Upper lobe of left lung (tissue), 4 donors: Measurements from ENCODE around the gene FAM111B.

Experiments
- CTCF ChIP-seq, 6 experiments: fragments of 450-650 bp in 4 of 6; fragments of 200-600 bp in 2 of 6; sonication (generic) in 2 of 6; IDR thresholded peaks; one replicate each; pipeline ENCODE4 v1.5.1; 2016 to 2019; ENCODE audit warnings: antibody characterized with exemption in 6 of 6
- EP300 ChIP-seq, 4 donors: sonication (generic); formaldehyde crosslinking; IDR thresholded peaks; one replicate each; pipeline ENCODE4 v1.5.1; 2017; ENCODE audit warnings: antibody characterized with exemption in 4 of 4, control low read depth in 2 of 4
- POLR2A ChIP-seq, 4 donors: fragments of 450-650 bp; IDR thresholded peaks; one replicate each; pipeline ENCODE4 v1.5.1; 2016 to 2017; ENCODE audit warnings: antibody characterized with exemption in 4 of 4, mild to moderate bottlenecking in 2 of 4
- POLR2AphosphoS5 ChIP-seq, 2 donors: sonication (generic); formaldehyde crosslinking; IDR thresholded peaks; one replicate each; pipeline ENCODE4 v1.5.1; 2017; ENCODE audit warnings: antibody characterized with exemption in 2 of 2

GRCh38 chr11:59141191-59141590, 34.2 kb downstream of the FAM111B start:
- TF ChIP-seq CTCF (IDR thresholded peaks at IDR 0.05) (no peak), POLR2A (IDR thresholded peaks at IDR 0.05) (no peak), POLR2AphosphoS5 (IDR thresholded peaks at IDR 0.05) (no peak), EP300 (IDR thresholded peaks at IDR 0.05) (no peak)
